IPS-15b (cell line): ENCODE measurements around the gene SREBF2.
"Not testable (repeated sequence)": the region's sequence is repeated elsewhere in the genome, so short reads cannot be mapped to it uniquely, and the experiment has no call there.

Experiments
- H3K27me3 ChIP-seq: one replicate; pipeline ENCODE4 v1.6.1; 2013; ENCODE audit warnings: low read length; ENCODE audit not compliant: control insufficient read depth, insufficient read depth
- H3K36me3 ChIP-seq: one replicate; pipeline ENCODE4 v1.6.1; 2013; ENCODE audit warnings: low read length; ENCODE audit not compliant: control insufficient read depth, insufficient read depth
- H3K4me1 ChIP-seq: one replicate; pipeline ENCODE4 v1.6.1; 2013; ENCODE audit warnings: mild to moderate bottlenecking, low read length; ENCODE audit not compliant: control insufficient read depth, insufficient read depth
- H3K4me3 ChIP-seq: one replicate; pipeline ENCODE4 v1.5.1; 2013; ENCODE audit warnings: low read depth, low read length
- H3K9ac ChIP-seq: one replicate; pipeline ENCODE4 v1.6.1; 2013; ENCODE audit warnings: low read depth, mild to moderate bottlenecking, low read length
- H3K9me3 ChIP-seq: one replicate; pipeline ENCODE4 v1.6.1; 2013; ENCODE audit warnings: mild to moderate bottlenecking, low read length; ENCODE audit not compliant: control insufficient read depth, insufficient read depth

Gene SREBF2

DNA sequence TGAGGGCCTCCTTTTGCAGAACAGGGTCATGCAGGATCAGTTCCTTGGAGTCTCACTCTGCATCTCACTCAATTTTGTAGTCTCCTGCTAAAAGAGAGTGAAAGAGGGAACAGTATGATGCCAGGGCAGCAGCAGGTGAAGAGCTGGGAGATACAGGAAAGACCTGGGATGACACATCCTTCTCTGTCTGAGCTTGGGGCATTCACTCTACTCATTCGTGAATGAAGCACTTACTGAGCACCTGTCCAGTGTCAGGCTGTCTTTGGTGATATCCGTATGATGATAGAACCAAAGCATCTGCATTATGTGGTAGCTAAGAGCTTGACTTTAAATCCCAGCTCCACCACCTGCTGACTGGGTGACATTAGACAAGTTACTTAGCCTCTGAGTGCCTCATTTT is 14.4 kb downstream of the SREBF2 start:
- H3K9me3 ChIP-seq: no peaks in the 10 kb centered on the region
- H3K4me3 ChIP-seq: no peak overlapping the region
- H3K27me3 ChIP-seq: no peaks in the 10 kb centered on the region
- H3K36me3 ChIP-seq: no peaks in the 10 kb centered on the region
- H3K4me1 ChIP-seq: peaks cover 31% of the 10 kb centered on the region
- H3K9ac ChIP-seq: no peak overlapping the region

DNA sequence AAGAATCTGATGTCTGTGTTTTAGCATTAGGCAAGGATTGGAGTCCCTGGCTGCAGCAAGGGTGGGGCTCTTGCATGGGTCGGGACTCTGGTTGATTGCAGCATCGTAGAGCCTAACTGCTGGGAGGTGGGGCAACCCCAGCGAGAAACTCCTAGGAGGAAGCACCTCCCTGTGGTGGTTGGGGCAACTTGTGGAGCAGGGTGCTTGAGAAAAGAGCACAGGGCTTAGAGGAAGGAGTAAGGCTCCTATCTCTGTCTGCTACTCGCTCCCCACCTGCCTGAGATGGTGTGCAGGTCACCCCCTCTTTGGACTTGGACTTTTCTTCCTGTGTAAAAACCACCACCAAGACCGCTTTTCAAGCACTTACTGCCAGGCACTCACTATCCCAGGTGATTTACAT is 15.6 kb downstream of the SREBF2 start:
- no peaks in the 10 kb centered on the region for H3K36me3 ChIP-seq
- H3K4me1 ChIP-seq: peaks cover 31% of the 10 kb centered on the region
- no peak overlapping the region for H3K9ac ChIP-seq
- no peaks in the 10 kb centered on the region for H3K9me3 ChIP-seq
- H3K27me3 ChIP-seq: no peaks in the 10 kb centered on the region
- no peak overlapping the region for H3K4me3 ChIP-seq

DNA sequence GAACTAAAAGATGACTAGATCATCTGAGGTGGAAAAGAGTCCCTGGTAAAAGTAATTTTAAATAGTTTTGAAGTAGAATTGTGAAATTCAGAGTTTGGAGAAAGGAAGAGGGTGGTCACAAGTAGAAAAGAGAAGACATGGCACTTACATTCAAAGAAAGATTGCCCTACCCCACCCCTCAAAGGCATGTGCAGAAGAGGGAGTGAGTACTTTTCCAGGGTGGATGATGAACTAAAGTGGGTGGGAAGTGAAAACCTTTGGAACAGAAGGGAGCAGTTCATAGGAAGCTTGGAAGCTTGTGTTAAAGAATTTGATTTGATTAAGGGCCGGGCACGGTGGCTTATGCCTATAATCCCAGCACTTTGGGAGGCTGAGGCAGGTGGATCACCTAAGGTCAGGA is 23.6 kb downstream of the SREBF2 start:
- Histone ChIP-seq H3K4me1 (no peaks in the 10 kb centered on the region), H3K4me3 (no peak overlapping the region), H3K36me3 (peaks cover 2% of the 10 kb centered on the region), H3K27me3 (no peaks in the 10 kb centered on the region), H3K9me3 (no peaks in the 10 kb centered on the region), H3K9ac (no peak overlapping the region)

DNA sequence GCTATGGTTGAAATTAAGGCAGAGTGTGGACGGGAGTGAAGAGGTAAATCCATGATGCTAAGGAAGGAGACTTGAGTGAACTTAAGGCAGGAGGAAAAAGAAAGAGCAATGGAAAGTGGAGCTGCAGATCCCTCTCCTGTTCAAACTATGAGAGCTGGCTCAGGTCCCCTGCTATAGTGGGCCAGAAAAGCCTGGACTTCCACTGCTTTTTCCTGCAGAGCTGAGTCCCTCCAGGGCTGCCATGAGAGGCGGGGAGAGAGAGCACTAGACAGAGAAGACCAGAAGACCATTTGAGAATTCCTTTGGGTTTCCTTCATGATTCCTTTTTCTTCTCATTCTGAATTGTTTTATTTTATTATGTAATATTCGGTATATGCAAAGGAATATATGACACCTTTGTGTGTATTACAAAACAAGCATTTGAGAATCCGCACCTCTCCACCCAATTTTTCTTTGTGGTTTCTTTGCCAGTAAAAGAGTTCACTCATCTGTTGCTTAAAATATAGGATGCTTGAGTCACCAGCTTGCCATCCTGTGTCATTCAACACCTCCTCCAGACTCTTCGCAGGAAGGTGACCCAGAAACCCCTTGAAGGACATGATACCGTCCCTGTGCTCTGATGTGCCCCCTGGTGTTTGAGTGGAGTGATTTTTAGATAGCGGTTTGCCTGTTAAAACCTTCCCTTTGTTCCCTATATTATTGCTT is 24.4 kb downstream of the SREBF2 start:
- no peaks in the 10 kb centered on the region for H3K4me1 ChIP-seq
- no peak overlapping the region for H3K9ac ChIP-seq
- H3K4me3 ChIP-seq: no peak overlapping the region
- H3K36me3 ChIP-seq: peaks cover 2% of the 10 kb centered on the region
- no peaks in the 10 kb centered on the region for H3K9me3 ChIP-seq
- no peaks in the 10 kb centered on the region for H3K27me3 ChIP-seq

DNA sequence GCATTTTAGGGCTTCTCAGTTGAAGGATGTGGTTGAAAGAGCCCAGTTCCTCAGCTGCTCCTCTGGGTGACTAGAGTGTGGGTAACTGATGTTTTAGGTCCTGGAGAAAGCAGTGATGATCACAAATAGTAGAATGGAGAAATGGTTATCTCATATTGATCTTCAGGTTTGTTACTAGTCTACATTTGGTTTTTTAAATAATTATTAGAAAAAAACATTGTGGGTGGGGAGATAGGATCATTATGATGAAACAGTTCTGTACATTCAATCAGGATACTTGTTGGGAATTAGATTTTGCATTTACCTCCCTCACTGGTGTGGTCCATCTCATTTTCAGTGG is 24.9 kb downstream of the SREBF2 start:
- Histone ChIP-seq H3K9me3 (no peaks in the 10 kb centered on the region), H3K27me3 (no peaks in the 10 kb centered on the region), H3K4me1 (no peaks in the 10 kb centered on the region), H3K36me3 (peaks cover 2% of the 10 kb centered on the region), H3K4me3 (no peak overlapping the region), H3K9ac (no peak overlapping the region)

DNA sequence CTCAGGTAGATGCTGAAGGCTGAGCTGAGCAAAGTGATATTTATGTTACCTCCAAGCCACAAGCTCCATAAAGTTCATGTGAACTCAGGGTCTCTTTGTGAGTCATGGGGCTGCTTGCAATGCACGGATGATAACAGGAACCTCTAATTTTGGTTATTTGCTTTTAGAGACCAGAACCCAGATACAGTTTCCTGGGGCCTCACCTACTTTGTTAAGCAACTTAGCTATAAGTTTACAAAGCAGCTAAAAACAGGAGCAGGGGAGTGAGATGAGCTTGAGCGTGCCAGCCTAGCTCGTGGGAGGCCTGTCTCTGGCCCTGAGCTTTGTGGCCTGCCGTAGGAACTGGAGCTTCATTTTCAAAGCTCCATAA is 29.2 kb downstream of the SREBF2 start:
- Histone ChIP-seq H3K4me1 (no peaks in the 10 kb centered on the region), H3K9ac (no peak overlapping the region)

DNA sequence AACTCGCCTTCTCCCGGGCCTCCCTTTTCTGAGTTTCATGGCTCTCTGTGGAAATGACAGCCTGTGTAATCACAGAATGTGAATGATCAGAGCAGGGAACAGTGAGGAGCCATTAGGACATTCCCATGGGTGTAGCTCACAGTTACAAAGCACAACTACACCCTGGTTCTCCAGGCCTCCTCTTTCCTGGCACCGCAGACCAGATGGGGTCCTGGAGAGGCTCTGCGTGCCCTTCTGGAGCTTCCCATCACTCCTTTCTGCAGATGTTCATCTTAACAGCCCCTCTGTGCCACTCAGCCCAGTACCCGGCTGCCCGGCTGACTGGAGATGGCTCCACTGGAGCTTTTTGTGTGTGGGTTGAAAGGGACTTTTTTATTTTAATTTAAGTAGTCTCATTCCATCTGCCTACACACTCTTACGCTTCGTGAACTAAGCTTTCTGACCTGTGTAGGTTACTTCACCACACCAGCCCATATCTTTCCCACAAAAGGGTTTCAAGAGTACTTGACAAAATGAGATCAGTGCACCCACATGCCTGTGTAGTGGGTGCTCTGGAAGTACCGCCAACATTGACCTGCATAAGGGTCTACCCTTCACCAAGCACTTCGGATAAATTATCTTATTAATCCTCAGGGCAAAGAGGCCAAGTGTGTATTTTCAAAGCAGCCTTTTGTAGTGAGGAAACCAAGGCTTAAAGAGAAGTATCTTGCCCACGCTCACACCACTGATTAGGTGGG is 29.8 kb downstream of the SREBF2 start:
- Histone ChIP-seq H3K36me3 (peaks cover 8% of the 10 kb centered on the region), H3K4me1 (no peaks in the 10 kb centered on the region), H3K9me3 (no peaks in the 10 kb centered on the region), H3K9ac (peak overlapping the region; percentile 37), H3K27me3 (no peaks in the 10 kb centered on the region), H3K4me3 (no peak overlapping the region)

More for the DNA sequence above, 29.2 kb downstream of the SREBF2 start:
- H3K36me3 ChIP-seq: peaks cover 4% of the 10 kb centered on the region
- H3K9me3 ChIP-seq: no peaks in the 10 kb centered on the region
- H3K27me3 ChIP-seq: no peaks in the 10 kb centered on the region
- H3K4me3 ChIP-seq: no peak overlapping the region

DNA sequence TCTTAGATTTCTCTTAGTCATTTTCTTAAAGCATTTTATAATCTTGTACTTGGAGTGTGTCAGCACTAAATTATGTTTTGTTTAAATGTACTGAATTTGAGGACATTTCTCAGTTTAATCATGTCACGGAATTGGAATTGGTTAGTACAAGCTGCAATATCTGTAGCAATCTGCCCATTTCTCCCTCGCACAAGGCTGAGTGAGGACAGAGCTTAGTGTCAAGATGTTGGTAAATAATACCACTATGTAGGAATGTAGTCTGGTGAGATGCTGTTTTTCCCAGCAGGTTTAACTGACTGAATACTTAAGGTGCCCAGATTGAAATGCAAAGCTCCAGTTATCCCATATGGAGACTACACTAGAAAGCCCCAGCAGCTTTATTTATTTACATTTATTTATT is 30.6 kb downstream of the SREBF2 start:
- no peaks in the 10 kb centered on the region for H3K27me3 ChIP-seq
- H3K4me3 ChIP-seq: no peak overlapping the region
- no peaks in the 10 kb centered on the region for H3K9me3 ChIP-seq
- H3K4me1 ChIP-seq: no peaks in the 10 kb centered on the region
- H3K36me3 ChIP-seq: peaks cover 15% of the 10 kb centered on the region
- peak overlapping the region; percentile 37 for H3K9ac ChIP-seq

DNA sequence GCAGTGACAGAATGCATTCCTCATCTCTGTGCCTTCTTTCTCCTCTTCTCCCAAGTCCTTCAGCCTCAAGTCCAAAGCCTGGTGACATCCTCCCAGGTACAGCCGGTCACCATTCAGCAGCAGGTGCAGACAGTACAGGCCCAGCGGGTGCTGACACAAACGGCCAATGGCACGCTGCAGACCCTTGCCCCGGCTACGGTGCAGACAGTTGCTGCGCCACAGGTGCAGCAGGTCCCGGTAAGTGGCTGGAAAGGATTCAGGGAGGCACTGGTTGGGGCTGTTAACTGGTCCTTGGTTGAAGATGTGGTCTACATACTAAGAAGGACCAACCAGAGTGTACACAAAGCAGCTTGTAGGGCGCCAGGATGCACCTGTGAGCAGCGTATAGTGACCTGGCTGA is 35.7 kb downstream of the SREBF2 start:
- H3K4me3 ChIP-seq: no peak overlapping the region
- peaks cover 38% of the 10 kb centered on the region for H3K36me3 ChIP-seq
- H3K27me3 ChIP-seq: no peaks in the 10 kb centered on the region
- H3K9ac ChIP-seq: no peak overlapping the region
- H3K4me1 ChIP-seq: no peaks in the 10 kb centered on the region
- no peaks in the 10 kb centered on the region for H3K9me3 ChIP-seq

DNA sequence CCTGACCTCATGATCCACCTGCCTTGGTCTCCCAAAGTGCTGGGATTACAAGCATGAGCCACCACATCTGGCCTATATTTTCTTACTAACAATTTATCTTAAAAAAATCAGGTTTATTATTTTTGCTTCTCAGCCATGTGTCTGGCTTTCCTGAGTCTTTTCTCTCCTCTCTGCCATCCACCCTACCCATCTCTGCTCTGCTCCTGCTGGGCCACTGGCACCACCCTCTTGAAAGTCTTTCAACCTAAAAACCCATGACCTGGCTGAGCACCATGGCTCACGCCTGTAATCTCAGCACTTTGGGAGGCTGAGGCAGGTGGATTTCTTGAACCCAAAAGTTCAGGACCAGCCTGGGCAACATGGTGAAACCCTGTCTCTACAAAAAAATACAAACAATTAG is 37.2 kb downstream of the SREBF2 start:
- H3K9ac ChIP-seq, H3K4me1 ChIP-seq, H3K9me3 ChIP-seq, H3K27me3 ChIP-seq, H3K4me3 ChIP-seq: not testable (repeated sequence)
- H3K36me3 ChIP-seq: peaks cover 47% of the 10 kb centered on the region

DNA sequence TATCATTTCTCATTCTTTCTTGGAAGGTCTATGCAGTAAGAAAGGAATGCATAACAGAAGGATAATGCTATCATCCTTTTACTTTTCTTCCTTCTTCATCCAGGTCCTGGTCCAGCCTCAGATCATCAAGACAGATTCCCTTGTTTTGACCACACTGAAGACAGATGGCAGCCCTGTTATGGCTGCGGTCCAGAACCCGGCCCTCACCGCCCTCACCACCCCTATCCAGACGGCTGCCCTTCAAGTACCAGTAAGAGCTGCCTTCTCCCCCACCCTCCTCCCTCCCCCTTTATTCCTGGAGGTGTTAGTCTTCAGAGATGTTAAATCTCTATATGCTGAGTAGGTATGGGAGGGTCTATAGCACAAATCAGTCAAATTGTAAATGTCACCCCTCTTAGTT is 37.9 kb downstream of the SREBF2 start:
- Histone ChIP-seq H3K4me3 (no peak overlapping the region), H3K9me3 (no peaks in the 10 kb centered on the region), H3K27me3 (no peaks in the 10 kb centered on the region), H3K9ac (no peak overlapping the region), H3K36me3 (peaks cover 49% of the 10 kb centered on the region), H3K4me1 (no peaks in the 10 kb centered on the region)

DNA sequence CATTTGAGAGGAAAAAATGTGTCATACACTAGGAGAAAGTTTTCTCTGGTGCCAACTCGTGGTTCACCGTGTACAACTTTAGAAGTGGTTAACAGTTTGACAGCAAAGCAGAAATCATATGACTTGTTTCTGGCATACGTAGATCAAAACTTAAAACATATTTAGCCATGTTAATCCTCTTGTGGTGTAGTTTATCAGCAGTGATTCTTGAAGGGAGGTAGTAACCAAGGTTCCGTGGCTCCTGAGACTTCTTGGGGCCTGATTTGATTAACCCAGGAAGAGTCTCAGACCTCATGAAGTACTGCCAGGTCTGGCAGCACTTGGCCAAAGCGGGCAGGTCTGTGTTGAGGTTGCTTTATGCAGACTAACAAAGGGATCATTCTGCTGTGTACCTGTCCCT is 40.5 kb downstream of the SREBF2 start:
- Histone ChIP-seq H3K36me3 (peaks cover 53% of the 10 kb centered on the region), H3K9ac (no peak overlapping the region), H3K4me1 (no peaks in the 10 kb centered on the region), H3K9me3 (no peaks in the 10 kb centered on the region), H3K27me3 (no peaks in the 10 kb centered on the region), H3K4me3 (no peak overlapping the region)
